NOMO-1 treated with DMSO at 0.1 percent for 48 hours (cell line): ENCODE measurements around the gene TICAM1.
A peak's percentile ranks its signal among the peaks of the same experiment; 100 is the strongest.
"Not testable (repeated sequence)": the region's sequence is repeated elsewhere in the genome, so short reads cannot be mapped to it uniquely, and the experiment has no call there.

Experiments used
- DNase-seq: peaks from one replicate; lab custom pipeline; 2025; ENCODE audit not compliant: unreplicated experiment; lab: John Stamatoyannopoulos, UW

TICAM1 gene

GRCh38 chr19:4845975-4846374 lies 14.5 kb upstream of the TICAM1 start:
- not testable (repeated sequence) for DNase-seq

- DNase-seq: no peak
These were observed 13.1 kb upstream of the TICAM1 start for GRCh38 chr19:4844348-4845179.

GRCh38 chr19:4843647-4843965 lies 12.1 kb upstream of the TICAM1 start:
- no peak for DNase-seq

GRCh38 chr19:4839192-4839591 lies 7.7 kb upstream of the TICAM1 start:
- no peak for DNase-seq

- DNase-seq: no peak
These were observed 1.3 kb upstream of the TICAM1 start for GRCh38 chr19:4832776-4833175.

GRCh38 chr19:4831979-4832340 lies 448 bp upstream of the TICAM1 start:
- DNase-seq: not testable (repeated sequence)

GRCh38 chr19:4830768-4831265 lies 695 bp downstream of the TICAM1 start:
- no peak for DNase-seq

GRCh38 chr19:4830332-4830731 lies 1.2 kb downstream of the TICAM1 start:
- DNase-seq: no peak

GRCh38 chr19:4829001-4829712 lies 2.4 kb downstream of the TICAM1 start:
- peak; percentile 61 for DNase-seq

GRCh38 chr19:4823577-4823976 lies 7.9 kb downstream of the TICAM1 start:
- DNase-seq: no peak

- not testable (repeated sequence) for DNase-seq
These were observed 9.2 kb downstream of the TICAM1 start for GRCh38 chr19:4822354-4822753.

GRCh38 chr19:4821265-4821664 lies 10.2 kb downstream of the TICAM1 start:
- DNase-seq: no peak

GRCh38 chr19:4817467-4818277 lies 13.8 kb downstream of the TICAM1 start:
- DNase-seq: no peak

GRCh38 chr19:4816950-4817278 lies 14.6 kb downstream of the TICAM1 start:
- DNase-seq: no peak

- DNase-seq: no peak
These were observed 15.1 kb downstream of the TICAM1 start for GRCh38 chr19:4816202-4816949.

- DNase-seq: peak; percentile 91
These were observed 15.9 kb downstream of the TICAM1 start for GRCh38 chr19:4815426-4816201.

GRCh38 chr19:4814625-4815425 lies 16.7 kb downstream of the TICAM1 start:
- DNase-seq: no peak

- DNase-seq: peak; percentile 60
These were observed 20.0 kb downstream of the TICAM1 start for GRCh38 chr19:4811328-4812131.

GRCh38 chr19:4807188-4807587 lies 24.3 kb downstream of the TICAM1 start:
- peak; percentile 82 for DNase-seq
